ENCODE data around the gene DLL1.

GRCh38 chr6:170317718-170318117, 26.8 kb upstream of the DLL1 start:
- TF ChIP-seq POLR2A (IDR thresholded peaks at IDR 0.05) (no peak), CTCF (IDR thresholded peaks at IDR 0.05) (no peak), EP300 (IDR thresholded peaks at IDR 0.05) (no peak), POLR2AphosphoS5 (IDR thresholded peaks at IDR 0.05) (peak in 1 of 3 donors; percentile 17)

All from stomach (tissue), 4 donors.